Activated T-cell treated with anti-CD3 and anti-CD28 coated beads, Interleukin-2, amount 50 U/mL, for 1 hour (primary cell): ENCODE measurements around the gene MEI4.
"Not testable (repeated sequence)": the region's sequence is repeated elsewhere in the genome, so short reads cannot be mapped to it uniquely, and the experiment has no call there.

Experiments
- DNase-seq: peaks from one replicate; pipeline ENCODE4 v3.0.0-alpha.2; 2020

The MEI4 gene

GRCh38 chr6:77683515-77683914, 30.7 kb downstream of the MEI4 start:
- DNase-seq: no peak

GRCh38 chr6:77686931-77687330, 34.1 kb downstream of the MEI4 start:
- DNase-seq: no peak

- DNase-seq: no peak
These were observed 35.8 kb downstream of the MEI4 start for GRCh38 chr6:77688649-77689048.

- not testable (repeated sequence) for DNase-seq
These were observed 47.3 kb downstream of the MEI4 start for GRCh38 chr6:77700095-77700494.

GRCh38 chr6:77707603-77708002, 54.8 kb downstream of the MEI4 start:
- DNase-seq: no peak

- DNase-seq: no peak
These were observed 62.7 kb downstream of the MEI4 start for GRCh38 chr6:77715588-77715987.

- no peak for DNase-seq
These were observed 63.5 kb downstream of the MEI4 start for GRCh38 chr6:77716311-77716710.

- not testable (repeated sequence) for DNase-seq
These were observed 83.2 kb downstream of the MEI4 start for GRCh38 chr6:77736010-77736409.

GRCh38 chr6:77740380-77740779, 87.5 kb downstream of the MEI4 start:
- DNase-seq: no peak

GRCh38 chr6:77752156-77752555, 99.3 kb downstream of the MEI4 start:
- DNase-seq: not testable (repeated sequence)

GRCh38 chr6:77762386-77762785, 109.5 kb downstream of the MEI4 start:
- no peak for DNase-seq

- DNase-seq: no peak
These were observed 110.3 kb downstream of the MEI4 start for GRCh38 chr6:77763124-77763523.

- no peak for DNase-seq
These were observed 111.5 kb downstream of the MEI4 start for GRCh38 chr6:77764364-77764763.

GRCh38 chr6:77773157-77773822, 120.5 kb downstream of the MEI4 start:
- DNase-seq: no peak

GRCh38 chr6:77774457-77774856, 121.6 kb downstream of the MEI4 start:
- no peak for DNase-seq

GRCh38 chr6:77776441-77776840, 123.6 kb downstream of the MEI4 start:
- no peak for DNase-seq

GRCh38 chr6:77778527-77778926, 125.7 kb downstream of the MEI4 start:
- no peak for DNase-seq

- DNase-seq: no peak
These were observed 134.2 kb downstream of the MEI4 start for GRCh38 chr6:77786935-77787629.

GRCh38 chr6:77796824-77797809, 144.3 kb downstream of the MEI4 start:
- no peak for DNase-seq

GRCh38 chr6:77812304-77812703, 159.5 kb downstream of the MEI4 start:
- DNase-seq: no peak

- DNase-seq: no peak
These were observed 160.3 kb downstream of the MEI4 start for GRCh38 chr6:77813090-77813489.

- DNase-seq: no peak
These were observed 161.3 kb downstream of the MEI4 start for GRCh38 chr6:77814119-77814518.

GRCh38 chr6:77815531-77815930, 162.7 kb downstream of the MEI4 start:
- DNase-seq: no peak
